ENCODE measurements around the gene MOV10L1. TPM values are rescaled to one million over a fixed set of nuclear protein-coding genes. Genes with fewer than 3 reads are reported as not detected.
A peak's percentile ranks its signal among the peaks of the same experiment; 100 is the strongest.

Gene MOV10L1
- polyA plus RNA-seq, 1 donor from 2014 or later, result not detected

DNA sequence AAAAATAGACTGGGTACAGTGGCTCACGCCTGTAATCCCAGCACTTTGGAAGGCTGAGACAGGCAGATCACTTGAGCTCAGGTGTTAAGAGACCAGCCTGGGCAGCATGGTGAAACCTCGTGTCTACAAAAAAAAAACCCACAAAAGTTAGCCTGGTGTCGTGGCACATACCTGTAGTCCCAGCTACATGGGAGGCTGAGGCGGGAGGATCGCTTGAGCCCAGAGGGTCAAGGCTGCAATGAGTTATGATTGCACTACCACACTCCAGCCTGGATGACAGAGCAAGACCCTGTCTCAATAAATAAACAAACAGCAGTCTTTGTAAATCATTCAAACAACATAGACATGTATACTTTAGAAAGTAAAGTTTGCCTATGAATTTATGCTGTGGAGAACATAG, 2.5 kb downstream of the MOV10L1 start:
- Mint-ChIP-seq H3K27ac (no peak overlapping the region), H3K9me3 (peaks cover 0 to 3% (median 1%) of the 10 kb centered on the region in 3 donors), H3K27me3 (peaks cover 2% of the 10 kb centered on the region), H3K4me1 (peaks cover 0 to under 1% (median 0%) of the 10 kb centered on the region in 3 donors), H3K4me3 (no peak overlapping the region), H3K36me3 (peaks cover 3% of the 10 kb centered on the region)

DNA sequence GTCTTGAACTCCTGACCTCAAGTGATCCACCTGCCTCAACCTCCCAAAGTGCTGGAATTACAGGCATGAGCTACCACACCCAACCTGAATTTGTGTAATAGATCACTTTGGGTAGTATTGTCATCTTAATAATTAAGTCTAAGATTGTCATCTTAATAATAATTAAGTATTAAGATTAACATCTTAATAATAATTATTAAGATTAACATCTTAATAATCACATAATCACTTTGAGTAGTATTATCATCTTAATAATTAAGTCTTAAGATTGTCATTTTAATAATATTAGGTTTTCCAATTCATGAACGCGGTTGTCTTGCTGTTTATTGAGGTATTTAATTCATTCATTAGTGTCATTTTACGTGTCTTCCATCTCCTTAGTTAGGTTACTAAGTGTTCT, 8.2 kb downstream of the MOV10L1 start:
- Mint-ChIP-seq H3K27me3 (peaks cover 19% of the 10 kb centered on the region), H3K4me1 (peaks cover 6 to 11% (median 10%) of the 10 kb centered on the region in 3 donors), H3K4me3 (no peak overlapping the region), H3K36me3 (peaks cover 3% of the 10 kb centered on the region), H3K9me3 (no peaks in the 10 kb centered on the region), H3K27ac (no peak overlapping the region)

DNA sequence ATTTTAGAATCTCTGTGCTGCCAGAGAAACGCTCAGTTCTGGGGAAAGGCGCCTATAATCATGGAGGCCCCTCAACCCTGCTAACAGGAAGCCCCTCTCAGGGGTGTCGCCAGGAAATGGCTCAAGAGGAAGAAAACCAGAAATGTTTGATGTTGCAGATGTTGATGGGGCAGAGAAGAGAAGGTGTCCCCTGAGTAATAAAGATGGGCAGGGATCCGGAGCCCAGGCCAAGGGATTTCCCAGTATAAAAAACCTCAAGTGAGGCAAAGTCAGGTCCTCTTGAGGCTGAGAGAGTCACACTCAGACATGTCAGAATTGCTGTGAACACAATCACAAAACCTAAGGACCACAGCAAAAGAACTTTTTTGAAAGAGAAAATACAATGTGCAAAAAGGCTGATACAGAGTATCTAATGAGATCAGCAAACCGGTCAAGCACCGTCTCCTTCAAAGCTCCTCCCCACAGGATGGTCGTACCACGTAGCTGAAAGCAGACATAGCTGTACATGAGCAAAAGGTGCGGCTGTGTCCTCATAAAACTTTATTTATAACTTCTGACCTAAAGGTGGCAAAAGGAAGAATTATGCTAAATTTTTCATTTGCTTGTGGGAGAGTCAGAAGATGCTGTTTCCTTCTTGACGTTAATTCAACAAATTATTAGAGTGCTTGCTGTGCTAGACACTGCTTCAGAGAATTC, 12.2 kb downstream of the MOV10L1 start:
- Mint-ChIP-seq H3K36me3 (peaks cover 3% of the 10 kb centered on the region), H3K9me3 (no peaks in the 10 kb centered on the region), H3K27me3 (peaks cover 19% of the 10 kb centered on the region), H3K4me3 (peak overlapping the region in 2 of 4 donors; percentile 29 to 41), H3K27ac (no peak overlapping the region), H3K4me1 (peaks cover 10 to 15% (median 12%) of the 10 kb centered on the region in 3 donors)

DNA sequence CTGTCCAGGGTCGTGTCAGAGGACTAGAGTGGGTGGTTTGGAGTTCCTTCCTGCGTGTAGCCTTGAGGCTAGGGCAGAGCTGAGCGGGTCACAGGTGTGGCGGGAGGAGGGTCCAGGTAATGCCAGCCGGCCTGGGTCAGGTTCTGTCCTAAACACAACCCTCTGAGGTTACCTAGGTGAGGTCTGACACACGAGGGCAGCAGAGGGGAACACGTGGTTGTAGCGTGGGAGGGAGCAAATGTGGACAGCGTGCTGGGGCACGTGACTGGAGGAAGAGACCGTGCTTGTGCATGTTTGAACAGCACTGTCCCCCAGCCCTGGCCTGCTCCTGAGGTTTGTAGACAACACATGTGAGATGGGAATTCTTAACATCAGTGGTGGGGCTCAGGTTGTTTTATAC, 13.1 kb downstream of the MOV10L1 start:
- H3K4me1 Mint-ChIP-seq, result peaks cover 10 to 15% (median 12%) of the 10 kb centered on the region in 3 donors
- no peaks in the 10 kb centered on the region for H3K9me3 Mint-ChIP-seq
- no peak overlapping the region for H3K27ac Mint-ChIP-seq
- peaks cover 22% of the 10 kb centered on the region for H3K27me3 Mint-ChIP-seq
- H3K36me3 Mint-ChIP-seq, result no peaks in the 10 kb centered on the region
- H3K4me3 Mint-ChIP-seq, result peak overlapping the region in 1 of 4 donors; percentile 38

DNA sequence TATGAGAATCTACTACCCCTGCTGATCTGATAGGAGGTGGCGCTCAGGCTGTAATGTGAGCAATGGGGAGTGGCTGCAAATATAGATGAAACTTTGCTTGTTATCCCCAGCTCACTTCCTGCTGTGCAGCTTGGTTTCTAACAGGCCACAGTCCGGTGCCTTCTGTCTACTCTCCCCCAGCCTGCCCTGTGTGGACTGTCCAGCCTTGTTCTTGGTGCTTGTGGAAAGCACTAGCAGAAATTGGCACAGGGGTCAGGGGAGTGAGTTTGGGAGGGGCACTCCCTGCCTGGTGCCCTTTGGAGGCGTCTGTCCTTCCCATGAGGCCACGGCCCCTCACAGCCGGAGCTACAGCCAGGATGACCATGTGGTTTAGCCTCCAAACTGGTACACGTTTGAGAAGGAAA, 14.3 kb downstream of the MOV10L1 start:
- H3K9me3 Mint-ChIP-seq, result no peaks in the 10 kb centered on the region
- no peak overlapping the region for H3K27ac Mint-ChIP-seq
- H3K36me3 Mint-ChIP-seq, result no peaks in the 10 kb centered on the region
- H3K4me3 Mint-ChIP-seq, result no peak overlapping the region
- H3K27me3 Mint-ChIP-seq, result peaks cover 21% of the 10 kb centered on the region
- H3K4me1 Mint-ChIP-seq, result peaks cover 10 to 15% (median 12%) of the 10 kb centered on the region in 3 donors

DNA sequence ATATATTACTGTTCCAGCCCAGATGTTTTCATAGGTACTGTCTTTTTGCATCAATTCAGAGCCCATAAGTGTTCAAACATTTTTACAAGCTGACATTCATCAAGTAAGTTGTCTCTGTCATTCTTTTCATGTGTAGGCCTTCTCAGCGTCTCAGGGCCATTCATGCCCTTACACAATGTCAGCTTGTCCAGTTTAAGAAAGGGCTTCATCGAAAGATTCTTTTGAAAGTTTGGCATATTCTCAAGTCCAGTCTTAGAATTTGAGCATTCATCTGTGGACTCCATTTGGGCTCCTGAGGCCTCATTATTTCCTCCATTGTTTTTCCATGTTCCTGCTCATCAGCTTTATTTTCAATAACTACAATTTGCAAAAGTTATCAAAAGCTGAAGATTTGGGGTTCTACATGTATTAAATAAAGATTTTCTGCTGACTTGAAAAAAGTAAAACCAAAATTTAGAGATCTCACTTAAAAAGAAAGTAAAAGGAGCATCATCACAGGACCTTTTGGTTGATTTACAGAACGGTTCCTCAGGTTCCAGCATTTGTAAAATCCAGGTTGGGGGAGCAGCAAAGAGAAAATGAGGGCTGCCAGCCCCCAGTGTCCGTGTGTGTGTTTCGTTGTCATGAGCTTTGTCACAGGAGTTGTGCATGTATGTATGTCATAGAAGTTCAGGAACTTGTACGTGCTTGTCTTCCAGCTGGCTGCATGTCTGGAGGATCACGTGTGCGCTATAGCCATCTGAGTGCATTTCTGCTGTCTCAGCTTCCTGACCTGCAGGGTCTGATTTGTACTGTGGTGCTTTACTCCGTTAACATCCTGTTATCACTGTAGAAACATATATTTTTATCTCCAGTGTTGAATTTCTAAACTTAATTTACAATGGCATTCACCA, 15.6 kb downstream of the MOV10L1 start:
- H3K4me3 Mint-ChIP-seq, result no peak overlapping the region
- peak overlapping the region in 1 of 3 donors; percentile 16 for H3K27ac Mint-ChIP-seq
- no peaks in the 10 kb centered on the region for H3K36me3 Mint-ChIP-seq
- peaks cover 18% of the 10 kb centered on the region for H3K27me3 Mint-ChIP-seq
- no peaks in the 10 kb centered on the region for H3K9me3 Mint-ChIP-seq
- peaks cover 10 to 15% (median 12%) of the 10 kb centered on the region in 3 donors for H3K4me1 Mint-ChIP-seq

DNA sequence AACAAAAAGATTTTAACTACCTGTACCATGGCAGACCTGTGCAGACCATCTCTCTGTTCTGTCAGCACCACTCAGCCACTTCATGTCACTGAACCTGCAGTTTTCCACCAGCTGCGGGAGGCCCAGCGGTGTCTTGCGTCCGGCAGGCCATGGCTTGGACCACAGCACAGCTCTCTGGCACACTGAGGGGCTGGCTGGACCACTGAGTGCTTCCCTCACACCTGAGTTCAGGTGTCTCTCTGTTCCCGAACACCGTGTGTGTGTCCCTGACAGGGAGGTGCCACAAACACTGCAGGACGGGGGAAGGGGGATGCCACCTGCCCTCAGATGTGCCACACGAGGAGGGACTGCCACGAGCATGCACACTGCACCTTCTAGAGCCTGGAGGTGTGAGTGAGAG, 17.7 kb downstream of the MOV10L1 start:
- peaks cover 19% of the 10 kb centered on the region for H3K27me3 Mint-ChIP-seq
- no peaks in the 10 kb centered on the region for H3K36me3 Mint-ChIP-seq
- H3K4me3 Mint-ChIP-seq, result no peak overlapping the region

DNA sequence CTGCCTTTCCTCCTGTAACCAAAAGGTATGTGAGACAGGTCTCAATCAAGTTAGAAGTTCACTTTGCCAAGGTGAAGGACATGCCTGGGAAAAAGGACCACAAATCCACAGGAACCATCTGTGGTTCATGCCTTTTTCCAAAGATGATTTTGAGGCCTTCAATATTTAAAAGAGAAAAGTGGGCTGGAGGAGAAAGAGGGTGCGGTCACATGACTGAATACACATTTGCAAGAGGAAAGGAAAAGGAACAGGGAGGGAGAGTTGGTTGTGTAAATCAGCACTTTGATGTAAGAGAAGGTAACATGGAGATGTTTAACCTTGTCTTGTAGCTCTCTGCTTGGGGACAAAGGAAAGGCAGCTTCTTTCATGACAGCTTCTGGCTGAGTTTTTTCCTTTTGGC, 21.2 kb downstream of the MOV10L1 start:
- no peaks in the 10 kb centered on the region for H3K4me1 Mint-ChIP-seq
- H3K4me3 Mint-ChIP-seq, result no peak overlapping the region
- peaks cover 36% of the 10 kb centered on the region for H3K27me3 Mint-ChIP-seq
- no peak overlapping the region for H3K27ac Mint-ChIP-seq
- no peaks in the 10 kb centered on the region for H3K9me3 Mint-ChIP-seq
- H3K36me3 Mint-ChIP-seq, result no peaks in the 10 kb centered on the region

More for the DNA sequence above, 17.7 kb downstream of the MOV10L1 start:
- Mint-ChIP-seq H3K4me1 (peaks cover 3 to 8% (median 7%) of the 10 kb centered on the region in 3 donors), H3K9me3 (no peaks in the 10 kb centered on the region), H3K27ac (no peak overlapping the region)

DNA sequence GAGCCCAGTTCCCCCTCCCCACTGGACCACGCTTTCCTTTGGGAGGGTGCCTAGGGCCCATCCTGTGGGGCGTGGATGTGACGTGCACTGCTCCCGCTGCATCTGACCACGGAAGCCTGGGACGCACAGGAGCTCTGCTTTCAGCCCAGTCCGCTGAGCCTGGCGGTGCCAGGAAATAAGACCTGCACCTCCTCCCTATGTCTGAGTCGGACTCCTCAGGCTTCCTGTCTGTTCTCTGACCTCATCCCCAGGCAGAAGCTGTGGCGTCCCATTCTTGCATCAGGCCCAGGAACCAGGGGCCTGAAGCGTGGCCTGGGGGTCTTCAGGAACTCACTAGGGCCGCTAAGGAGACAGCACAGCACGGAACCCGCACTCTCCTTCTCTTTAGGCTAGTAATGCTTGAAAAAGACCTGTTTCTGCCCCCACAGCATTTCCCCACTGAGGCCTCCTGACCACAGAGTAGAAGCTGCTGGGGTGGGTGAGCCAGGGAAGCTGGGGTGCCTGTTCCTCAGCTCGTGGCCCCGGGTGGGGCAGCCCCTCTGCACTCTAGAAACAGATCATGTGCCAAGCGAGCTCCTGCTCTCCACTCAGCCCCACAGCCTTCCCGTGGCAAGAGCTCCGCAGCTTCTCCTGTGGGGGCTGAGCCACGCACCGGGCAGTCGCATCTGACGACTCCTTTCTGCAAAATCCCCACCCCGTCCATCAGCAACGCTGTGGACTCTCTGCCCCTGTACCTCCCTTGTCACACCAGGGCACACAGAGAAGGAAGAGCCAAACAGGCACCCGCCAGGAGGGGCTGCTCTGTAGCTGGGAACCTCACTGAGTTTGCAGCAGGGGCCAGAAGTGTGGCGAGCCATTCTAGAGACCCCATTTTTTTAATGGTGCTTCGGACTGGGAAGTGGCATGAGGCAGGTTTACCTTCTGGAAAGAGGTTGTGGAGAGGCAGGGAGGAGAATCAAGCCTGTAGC, 22.6 kb downstream of the MOV10L1 start:
- H3K4me1 Mint-ChIP-seq, result no peaks in the 10 kb centered on the region
- H3K9me3 Mint-ChIP-seq, result no peaks in the 10 kb centered on the region
- H3K27me3 Mint-ChIP-seq, result peaks cover 36% of the 10 kb centered on the region

DNA sequence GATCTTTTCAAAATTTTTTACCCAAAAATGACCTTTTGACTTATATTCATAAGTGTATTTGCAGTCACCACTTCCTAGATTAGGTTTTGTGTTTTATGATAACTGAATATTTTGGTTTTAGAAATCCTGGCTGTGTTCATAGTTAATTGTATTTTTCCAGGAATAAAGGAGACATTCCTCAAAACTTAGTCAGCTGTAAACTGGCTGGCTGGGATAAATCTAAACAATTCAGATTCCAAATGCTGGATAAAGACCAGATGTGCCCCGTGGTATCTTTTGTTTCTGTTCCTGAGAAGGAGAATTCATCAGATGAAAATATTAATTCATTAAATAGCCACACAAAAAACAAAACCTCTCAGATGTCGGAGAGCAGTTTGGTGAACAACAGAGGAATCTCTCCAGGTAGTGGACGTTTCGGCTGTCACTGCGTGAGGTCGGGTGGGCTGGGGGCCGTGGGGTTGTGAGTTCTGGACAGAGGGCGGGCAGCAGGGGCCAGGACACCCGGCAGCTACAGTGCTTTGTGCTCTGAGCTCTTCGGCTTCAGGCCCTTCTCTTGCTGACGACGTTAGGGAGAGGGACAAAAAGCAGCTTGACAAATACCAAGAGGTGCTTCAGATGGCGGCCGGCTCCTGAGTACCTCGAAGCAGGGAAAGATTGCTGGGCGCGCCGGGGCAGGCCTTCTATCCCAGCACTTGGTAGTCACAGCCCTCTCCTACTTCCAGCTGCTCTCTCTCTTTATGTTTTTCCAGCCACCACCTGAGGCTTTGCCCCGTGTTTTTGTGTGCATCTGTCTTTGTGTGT, 24.6 kb downstream of the MOV10L1 start:
- Mint-ChIP-seq H3K27me3 (peaks cover 31% of the 10 kb centered on the region), H3K36me3 (no peaks in the 10 kb centered on the region), H3K9me3 (no peaks in the 10 kb centered on the region), H3K27ac (no peak overlapping the region), H3K4me1 (no peaks in the 10 kb centered on the region), H3K4me3 (peak overlapping the region in 1 of 4 donors; percentile 54)

More for the DNA sequence above, 22.6 kb downstream of the MOV10L1 start:
- H3K4me3 Mint-ChIP-seq, result no peak overlapping the region
- no peaks in the 10 kb centered on the region for H3K36me3 Mint-ChIP-seq
- H3K27ac Mint-ChIP-seq, result peak overlapping the region in 1 of 3 donors; percentile 10

DNA sequence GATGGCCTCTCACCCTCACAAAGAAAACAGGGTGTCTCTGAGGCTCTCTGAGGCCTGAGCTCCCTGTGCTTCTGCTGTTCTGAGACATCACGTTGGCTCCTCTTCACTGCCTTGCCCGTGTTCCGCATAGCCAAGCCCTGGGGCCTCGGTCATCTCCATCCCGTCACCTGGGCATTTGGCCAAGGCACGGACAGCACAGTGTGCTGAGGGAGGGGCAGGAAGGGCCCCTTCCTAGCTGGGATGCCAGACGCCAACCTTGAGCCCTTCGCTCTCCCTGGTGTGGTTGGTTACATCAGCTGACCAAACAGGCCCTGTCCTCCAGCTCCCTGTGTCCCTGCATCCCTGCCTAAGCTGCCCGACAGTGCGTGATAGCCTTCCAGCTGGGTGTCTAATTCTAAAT, 25.9 kb downstream of the MOV10L1 start:
- Mint-ChIP-seq H3K27ac (no peak overlapping the region), H3K27me3 (peaks cover 36% of the 10 kb centered on the region), H3K9me3 (no peaks in the 10 kb centered on the region), H3K4me3 (no peak overlapping the region), H3K4me1 (no peaks in the 10 kb centered on the region), H3K36me3 (peaks cover 2% of the 10 kb centered on the region)

DNA sequence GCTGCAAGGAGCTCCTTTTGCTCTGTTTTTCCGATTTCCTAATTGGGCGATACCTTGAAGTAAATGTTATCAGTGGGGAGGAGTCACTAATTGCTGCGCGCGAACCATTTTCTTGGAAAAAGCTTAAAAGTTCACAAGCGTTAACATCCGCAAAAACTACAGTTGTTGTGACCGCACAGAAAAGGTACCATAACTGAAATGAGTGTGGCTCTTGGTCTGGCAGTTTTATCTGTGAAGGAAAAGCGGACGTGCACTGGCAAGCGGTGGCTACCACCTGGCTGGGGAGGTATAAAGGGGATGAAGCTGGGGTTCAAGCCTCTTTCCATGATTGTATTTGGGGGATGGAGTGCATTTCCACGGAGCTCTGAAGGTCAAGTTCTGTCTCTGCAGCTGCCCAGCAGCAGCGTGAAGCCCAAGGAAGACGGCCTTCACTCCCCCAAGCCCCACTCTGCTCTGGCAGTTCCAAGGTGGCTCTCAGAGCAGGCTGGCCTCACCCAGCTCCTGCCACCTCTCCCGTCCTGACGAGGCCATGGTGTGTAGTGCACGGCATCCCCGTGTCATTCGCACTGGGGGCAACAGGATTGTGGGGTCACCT, 27.5 kb downstream of the MOV10L1 start:
- Mint-ChIP-seq H3K4me1 (no peaks in the 10 kb centered on the region), H3K27me3 (peaks cover 32% of the 10 kb centered on the region), H3K36me3 (peaks cover 3% of the 10 kb centered on the region), H3K27ac (no peak overlapping the region), H3K4me3 (no peak overlapping the region), H3K9me3 (peaks cover 0 to 6% (median 0%) of the 10 kb centered on the region in 3 donors)

DNA sequence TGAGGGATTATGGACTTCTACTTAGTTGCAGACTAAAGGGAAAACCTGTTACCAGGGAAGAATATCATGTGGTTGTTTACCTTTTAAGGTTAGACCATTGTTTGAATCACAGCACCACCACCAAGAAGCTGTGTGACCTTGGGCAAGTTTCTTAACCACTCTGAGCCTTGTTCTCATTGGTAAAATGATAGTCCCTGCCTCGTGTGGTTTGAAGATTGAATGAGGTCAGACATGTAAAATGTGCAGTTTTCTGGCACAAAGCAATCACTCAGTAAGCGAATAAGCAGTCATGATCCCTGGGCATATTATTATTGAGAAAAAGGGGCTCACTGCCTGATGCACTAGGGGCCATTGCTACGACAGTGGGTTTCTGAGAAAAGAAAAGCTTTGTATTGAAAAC, 28.3 kb downstream of the MOV10L1 start:
- Mint-ChIP-seq H3K9me3 (peaks cover 0 to 10% (median 0%) of the 10 kb centered on the region in 3 donors), H3K27ac (no peak overlapping the region), H3K36me3 (peaks cover 3% of the 10 kb centered on the region), H3K27me3 (peaks cover 25% of the 10 kb centered on the region), H3K4me3 (no peak overlapping the region), H3K4me1 (no peaks in the 10 kb centered on the region)

Measured in IgD-negative memory B cell (primary cell).